Hepatocyte (in vitro differentiated cells): ENCODE data around the gene PRKAG2. TPM values are rescaled to one million over a fixed set of nuclear protein-coding genes. Genes with fewer than 3 reads are reported as not detected.

Experiments
- DNase-seq: peaks from one replicate; pipeline ENCODE4 v3.0.0-alpha.2; 2016; ENCODE audit warnings: low spot score
- H2AFZ ChIP-seq: fragments of 200-600 bp; sonication (generic); 2 replicates; pipeline ENCODE4 v1.6.0; 2016; ENCODE audit warnings: antibody characterized with exemption, mild to moderate bottlenecking
- H3K27ac ChIP-seq: fragments of 200-600 bp; sonication (generic); 2 replicates; pipeline ENCODE4 v1.5.1; 2016; ENCODE audit warnings: mild to moderate bottlenecking
- H3K27me3 ChIP-seq: fragments of 200-600 bp; sonication (generic); 2 replicates; pipeline ENCODE4 v1.6.1; 2016
- H3K36me3 ChIP-seq: fragments of 200-600 bp; sonication (generic); replicated peaks from 2 replicates; pipeline ENCODE4 v1.5.1; 2016; ENCODE audit warnings: low read depth; ENCODE audit not compliant: insufficient read depth
- H3K4me1 ChIP-seq: fragments of 200-600 bp; sonication (generic); 2 replicates; pipeline ENCODE4 v1.5.1; 2016; ENCODE audit warnings: mild to moderate bottlenecking, moderate library complexity; ENCODE audit not compliant: insufficient read depth
- H3K4me2 ChIP-seq: fragments of 200-600 bp; sonication (generic); 2 replicates; pipeline ENCODE4 v1.6.0; 2016
- H3K4me3 ChIP-seq: fragments of 200-600 bp; sonication (generic); 2 replicates; pipeline ENCODE4 v1.5.1; 2016; ENCODE audit warnings: mild to moderate bottlenecking
- H3K79me2 ChIP-seq: fragments of 200-600 bp; sonication (generic); 2 replicates; pipeline ENCODE4 v1.6.0; 2017; ENCODE audit warnings: mild to moderate bottlenecking
- H3K9me2 ChIP-seq: fragments of 200-600 bp; sonication (generic); replicated peaks from 2 replicates; pipeline ENCODE4 v1.6.0; 2017; ENCODE audit warnings: mild to moderate bottlenecking; ENCODE audit not compliant: insufficient read depth
- H3K9me3 ChIP-seq: fragments of 200-600 bp; sonication (generic); 2 replicates; pipeline ENCODE4 v1.5.1; 2016; ENCODE audit warnings: low read depth, mild to moderate bottlenecking
- H4K20me1 ChIP-seq: fragments of 200-600 bp; sonication (generic); 2 replicates; pipeline ENCODE4 v1.6.0; 2016; ENCODE audit warnings: mild to moderate bottlenecking; ENCODE audit not compliant: insufficient read depth, poor library complexity, severe bottlenecking
- EZH2 ChIP-seq: fragments of 200-600 bp; sonication (generic); IDR thresholded peaks from 2 replicates; pipeline ENCODE4 v1.6.1; 2016; ENCODE audit warnings: antibody characterized with exemption, mild to moderate bottlenecking, borderline replicate concordance
- EZH2phosphoT487 ChIP-seq: fragments of 200-600 bp; sonication (generic); IDR thresholded peaks from one replicate; pipeline ENCODE4 v1.6.1; 2018; ENCODE audit warnings: antibody characterized with exemption, mild to moderate bottlenecking, low read depth, moderate library complexity; ENCODE audit not compliant: unreplicated experiment, severe bottlenecking
- WGBS: methylation state at CpG from one replicate; pipeline ENCODE4 v1.1.6; 2016; ENCODE audit warnings: low lambda C conversion rate; ENCODE audit errors: missing lambda C conversion rate; 5-methylcytosine and 5-hydroxymethylcytosine counted together
- polyA plus RNA-seq: library from polyadenylated mRNA; unstranded; fragments of >200 nt; fragmentation: Nextera tagmentation; extraction: Ambion mirVana; gene quantifications from 2 replicates; pipeline ENCODE4 v1.2.1, GENCODE V29; 2016
- total RNA-seq: library from RNA; depleted of rRNA; stranded (reverse); fragments of >200 nt; gene quantifications from 2 replicates; pipeline ENCODE4 v1.2.3, GENCODE V29; 2014
- TF ChIP-seq, protein P1 (sequence below): fragments of 200-600 bp; sonication (generic); IDR thresholded peaks from 2 replicates; pipeline ENCODE4 v1.5.1; 2016; ENCODE audit warnings: antibody characterized with exemption, mild to moderate bottlenecking; ENCODE audit not compliant: poor library complexity

The PRKAG2 gene
- total and polyA plus RNA-seq, 2 experiments from 2014 or later = 17.8 to 23.4 TPM

DNA sequence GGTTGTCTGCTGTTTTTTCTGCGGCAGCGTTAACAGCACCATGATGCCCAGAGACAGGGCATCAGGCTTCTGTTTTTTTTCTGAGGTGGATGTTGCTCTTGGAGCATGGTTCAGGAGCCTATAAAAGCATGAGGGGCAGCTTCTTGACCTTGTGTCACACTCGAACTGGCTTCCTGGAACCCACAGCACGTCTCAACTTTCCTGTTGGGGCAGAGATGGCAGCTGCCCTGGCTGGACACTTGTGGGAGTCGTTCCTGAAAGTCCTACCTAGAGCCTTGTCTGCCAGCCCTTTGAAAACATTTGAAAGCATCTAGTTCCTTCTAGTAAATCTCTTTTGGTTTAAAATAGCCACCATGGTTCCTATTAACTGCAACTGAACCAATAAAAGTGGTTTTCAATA, 28.9 kb upstream of the PRKAG2 start:
- H3K4me3 ChIP-seq = no peak overlapping the region
- H3K27me3 ChIP-seq = no peaks in the 10 kb centered on the region
- no peak overlapping the region for H3K4me2 ChIP-seq
- no peak for TF ChIP-seq EZH2phosphoT487
- TF ChIP-seq, protein P1, sequence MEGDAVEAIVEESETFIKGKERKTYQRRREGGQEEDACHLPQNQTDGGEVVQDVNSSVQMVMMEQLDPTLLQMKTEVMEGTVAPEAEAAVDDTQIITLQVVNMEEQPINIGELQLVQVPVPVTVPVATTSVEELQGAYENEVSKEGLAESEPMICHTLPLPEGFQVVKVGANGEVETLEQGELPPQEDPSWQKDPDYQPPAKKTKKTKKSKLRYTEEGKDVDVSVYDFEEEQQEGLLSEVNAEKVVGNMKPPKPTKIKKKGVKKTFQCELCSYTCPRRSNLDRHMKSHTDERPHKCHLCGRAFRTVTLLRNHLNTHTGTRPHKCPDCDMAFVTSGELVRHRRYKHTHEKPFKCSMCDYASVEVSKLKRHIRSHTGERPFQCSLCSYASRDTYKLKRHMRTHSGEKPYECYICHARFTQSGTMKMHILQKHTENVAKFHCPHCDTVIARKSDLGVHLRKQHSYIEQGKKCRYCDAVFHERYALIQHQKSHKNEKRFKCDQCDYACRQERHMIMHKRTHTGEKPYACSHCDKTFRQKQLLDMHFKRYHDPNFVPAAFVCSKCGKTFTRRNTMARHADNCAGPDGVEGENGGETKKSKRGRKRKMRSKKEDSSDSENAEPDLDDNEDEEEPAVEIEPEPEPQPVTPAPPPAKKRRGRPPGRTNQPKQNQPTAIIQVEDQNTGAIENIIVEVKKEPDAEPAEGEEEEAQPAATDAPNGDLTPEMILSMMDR = no peak
- no peak for TF ChIP-seq EZH2
- no peaks in the 10 kb centered on the region for H3K9me2 ChIP-seq
- H2AFZ ChIP-seq = no peak overlapping the region
- WGBS = 72% methylated on average over 5 of the region's 5 CpGs
- no peaks in the 10 kb centered on the region for H3K4me1 ChIP-seq
- no peaks in the 10 kb centered on the region for H3K79me2 ChIP-seq
- no peaks in the 10 kb centered on the region for H3K36me3 ChIP-seq
- H4K20me1 ChIP-seq = no peaks in the 10 kb centered on the region
- H3K27ac ChIP-seq = no peak overlapping the region
- DNase-seq = no peak
- H3K9me3 ChIP-seq = no peaks in the 10 kb centered on the region

DNA sequence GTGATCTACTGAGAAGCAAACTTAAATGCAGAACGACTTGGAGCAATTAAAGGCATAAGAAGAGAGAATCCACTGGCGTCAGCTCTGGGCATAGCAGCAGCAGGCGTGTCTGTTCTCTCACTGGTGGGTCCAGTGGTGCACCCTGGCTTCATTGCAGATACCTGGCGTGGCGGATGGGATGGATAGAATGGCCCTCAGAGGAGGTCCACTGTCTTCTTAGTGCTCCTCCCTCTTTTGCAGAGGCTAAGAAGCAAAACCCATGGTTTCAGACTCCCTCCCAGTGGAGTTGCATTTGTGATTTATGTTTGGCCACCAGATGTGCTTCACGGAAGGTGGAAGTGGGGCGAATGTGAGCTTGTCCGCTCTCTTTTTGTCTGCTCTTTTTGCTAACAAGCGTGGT, 28.4 kb upstream of the PRKAG2 start:
- no peak for TF ChIP-seq EZH2phosphoT487
- TF ChIP-seq, protein P1 = no peak
- TF ChIP-seq EZH2 = no peak
- Histone ChIP-seq H2AFZ (no peak overlapping the region), H3K4me2 (no peak overlapping the region), H3K27ac (no peak overlapping the region), H3K9me2 (no peaks in the 10 kb centered on the region), H3K9me3 (no peaks in the 10 kb centered on the region), H3K4me3 (no peak overlapping the region), H3K79me2 (no peaks in the 10 kb centered on the region), H3K36me3 (no peaks in the 10 kb centered on the region), H4K20me1 (no peaks in the 10 kb centered on the region), H3K27me3 (no peaks in the 10 kb centered on the region), H3K4me1 (no peaks in the 10 kb centered on the region)
- WGBS = 78% methylated on average over 9 of the region's 9 CpGs
- no peak for DNase-seq

DNA sequence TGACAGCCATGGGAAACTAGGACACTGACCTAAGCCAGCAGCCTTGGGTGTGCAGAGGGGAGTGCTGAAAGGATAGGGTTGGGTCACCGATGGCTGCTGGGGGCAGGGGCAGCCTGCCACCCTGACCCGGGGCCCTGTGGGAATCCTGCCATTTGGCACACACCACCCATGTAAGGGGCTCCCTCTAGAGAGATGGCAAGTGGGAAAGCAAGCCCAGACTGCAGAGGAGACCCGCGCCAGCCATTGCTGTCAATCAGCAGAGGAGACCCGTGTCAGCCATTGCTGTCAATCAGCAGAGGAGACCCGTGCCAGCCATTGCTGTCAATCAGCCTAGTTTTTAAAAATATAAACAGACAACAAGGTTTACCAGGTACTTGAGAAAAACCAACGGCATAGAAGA, 27.4 kb upstream of the PRKAG2 start:
- no peak for DNase-seq
- 98% methylated on average over 7 of the region's 7 CpGs for WGBS
- Histone ChIP-seq H3K4me2 (no peak overlapping the region), H4K20me1 (no peaks in the 10 kb centered on the region), H2AFZ (no peak overlapping the region), H3K27me3 (no peaks in the 10 kb centered on the region), H3K27ac (no peak overlapping the region), H3K4me3 (no peak overlapping the region), H3K79me2 (no peaks in the 10 kb centered on the region), H3K9me3 (no peaks in the 10 kb centered on the region), H3K9me2 (no peaks in the 10 kb centered on the region), H3K4me1 (no peaks in the 10 kb centered on the region), H3K36me3 (no peaks in the 10 kb centered on the region)
- TF ChIP-seq EZH2 (no peak), EZH2phosphoT487 (no peak)
- TF ChIP-seq, protein P1 = no peak
